HG02943 (cell line): ENCODE measurements around the gene SSR4.

ENCODE experiments used
- ATAC-seq: cut with Tn5 transposase; IDR thresholded peaks from one replicate; pipeline ENCODE4 v1.9.1; 2021; ENCODE audit warnings: mild to moderate bottlenecking, low read depth, moderate library complexity; ENCODE audit not compliant: unreplicated experiment

Gene SSR4

DNA sequence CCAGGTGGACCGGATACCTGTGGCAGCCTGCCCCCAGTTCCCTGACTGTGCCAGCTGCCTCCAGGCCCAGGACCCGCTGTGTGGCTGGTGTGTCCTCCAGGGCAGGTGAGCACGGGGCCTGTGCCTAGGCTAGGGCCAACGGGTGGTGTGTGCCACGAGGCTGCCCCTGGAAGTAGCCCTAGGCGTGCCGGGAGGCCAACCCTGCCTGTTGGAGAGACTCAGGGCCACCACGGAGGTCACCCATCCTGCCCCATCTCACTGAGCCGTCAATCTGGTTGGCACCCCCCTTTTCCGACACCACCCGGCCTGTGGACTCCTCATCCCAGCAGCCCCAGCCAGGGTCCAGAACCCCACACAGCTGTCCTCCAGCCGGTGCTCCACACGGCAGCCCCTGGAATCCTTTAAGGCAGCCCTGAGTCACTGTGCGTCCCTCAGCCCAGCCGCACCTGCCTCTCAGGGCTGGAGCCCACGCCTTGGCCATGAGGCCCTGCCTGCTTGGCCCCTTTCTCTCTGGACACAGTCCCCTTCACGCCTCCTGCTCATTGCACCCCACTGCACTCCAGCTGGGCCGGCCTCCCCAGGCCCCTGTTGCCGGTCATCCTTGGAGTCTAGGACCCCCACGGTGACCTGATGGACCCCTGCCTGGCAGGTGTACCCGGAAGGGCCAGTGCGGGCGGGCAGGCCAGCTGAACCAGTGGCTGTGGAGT lies 25.2 kb upstream of the SSR4 start:
- no peak for ATAC-seq

- ATAC-seq = no peak
Observed at GRCh38 chrX:153769865-153770600, 24.4 kb upstream of the SSR4 start.

- ATAC-seq = no peak
Observed at GRCh38 chrX:153770601-153771414, 23.7 kb upstream of the SSR4 start.

GRCh38 chrX:153771415-153772315 lies 22.8 kb upstream of the SSR4 start:
- no peak for ATAC-seq

DNA sequence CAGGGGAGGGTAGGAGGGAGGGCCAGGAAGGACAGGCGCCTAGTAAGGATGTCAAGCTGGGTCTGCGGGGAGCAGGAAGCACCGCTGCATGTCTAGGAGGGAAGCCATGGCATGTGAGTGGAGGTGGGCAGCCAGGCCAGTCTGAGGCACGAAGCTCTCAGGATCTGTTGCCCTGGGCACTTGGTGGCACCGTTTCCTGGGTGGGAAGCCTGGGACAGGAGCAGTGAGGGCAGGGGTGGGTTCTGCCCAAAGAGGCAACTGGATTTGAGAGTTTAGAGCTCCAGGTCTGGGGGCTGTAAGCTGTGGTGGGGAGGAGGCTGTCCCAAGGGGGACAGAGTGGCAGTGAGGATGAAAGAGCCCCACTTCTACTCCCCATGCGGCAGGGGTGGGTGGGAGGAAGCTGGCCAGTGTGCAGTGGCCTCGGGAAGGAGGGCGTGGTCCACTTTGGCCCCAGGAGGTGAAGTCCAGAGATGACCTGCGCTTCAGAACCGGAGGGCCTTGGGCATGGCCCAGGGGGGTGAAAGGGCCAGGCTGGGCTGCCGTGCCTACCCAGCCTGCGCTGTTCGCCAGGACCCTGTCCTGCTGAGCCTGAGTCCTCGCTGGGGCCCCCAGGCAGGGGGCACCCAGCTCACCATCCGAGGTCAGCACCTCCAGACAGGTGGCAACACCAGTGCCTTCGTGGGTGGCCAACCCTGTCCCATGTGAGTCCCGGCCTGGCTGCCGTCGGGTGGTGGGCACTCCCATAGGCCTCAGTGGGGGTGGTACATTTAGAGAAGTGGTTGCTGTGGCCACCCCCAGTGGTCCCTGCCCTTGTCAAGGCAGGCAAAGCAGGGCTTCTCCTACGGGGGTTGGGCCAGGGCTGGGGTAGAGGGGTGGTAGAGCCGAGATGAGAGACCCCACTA lies 21.9 kb upstream of the SSR4 start:
- ATAC-seq = no peak

GRCh38 chrX:153773218-153773611 lies 21.3 kb upstream of the SSR4 start:
- ATAC-seq = no peak

DNA sequence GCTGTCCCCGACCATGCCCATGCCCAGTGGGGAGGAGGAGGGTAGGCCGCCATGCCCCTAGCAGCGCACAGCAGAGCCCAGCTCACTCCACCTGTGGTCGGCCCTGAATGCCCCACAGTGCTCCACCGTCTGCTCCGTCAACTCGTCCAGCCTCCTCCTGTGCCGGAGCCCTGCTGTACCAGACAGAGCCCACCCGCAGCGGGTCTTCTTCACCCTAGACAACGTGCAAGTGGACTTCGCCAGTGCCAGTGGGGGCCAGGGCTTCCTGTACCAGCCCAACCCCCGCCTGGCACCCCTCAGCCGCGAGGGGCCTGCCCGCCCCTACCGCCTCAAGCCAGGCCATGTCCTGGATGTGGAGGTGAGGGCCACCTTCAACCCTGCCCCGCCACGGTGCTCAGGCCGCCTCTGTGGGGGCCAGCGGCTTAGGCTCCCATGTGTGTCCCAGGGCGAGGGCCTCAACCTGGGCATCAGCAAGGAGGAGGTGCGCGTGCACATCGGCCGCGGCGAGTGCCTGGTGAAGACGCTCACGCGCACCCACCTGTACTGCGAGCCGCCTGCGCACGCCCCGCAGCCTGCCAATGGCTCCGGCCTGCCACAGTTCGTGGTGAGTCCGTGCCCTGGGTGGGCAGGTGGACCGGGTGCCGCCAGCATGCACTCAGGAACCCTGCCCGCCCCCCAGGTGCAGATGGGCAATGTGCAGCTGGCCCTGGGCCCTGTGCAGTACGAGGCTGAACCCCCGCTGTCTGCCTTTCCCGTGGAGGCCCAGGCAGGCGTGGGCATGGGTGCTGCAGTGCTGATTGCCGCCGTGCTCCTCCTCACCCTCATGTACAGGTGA lies 20.5 kb upstream of the SSR4 start:
- ATAC-seq = no peak

GRCh38 chrX:153774576-153775292 lies 19.7 kb upstream of the SSR4 start:
- ATAC-seq = no peak

GRCh38 chrX:153775293-153776119 lies 19.0 kb upstream of the SSR4 start:
- no peak for ATAC-seq

DNA sequence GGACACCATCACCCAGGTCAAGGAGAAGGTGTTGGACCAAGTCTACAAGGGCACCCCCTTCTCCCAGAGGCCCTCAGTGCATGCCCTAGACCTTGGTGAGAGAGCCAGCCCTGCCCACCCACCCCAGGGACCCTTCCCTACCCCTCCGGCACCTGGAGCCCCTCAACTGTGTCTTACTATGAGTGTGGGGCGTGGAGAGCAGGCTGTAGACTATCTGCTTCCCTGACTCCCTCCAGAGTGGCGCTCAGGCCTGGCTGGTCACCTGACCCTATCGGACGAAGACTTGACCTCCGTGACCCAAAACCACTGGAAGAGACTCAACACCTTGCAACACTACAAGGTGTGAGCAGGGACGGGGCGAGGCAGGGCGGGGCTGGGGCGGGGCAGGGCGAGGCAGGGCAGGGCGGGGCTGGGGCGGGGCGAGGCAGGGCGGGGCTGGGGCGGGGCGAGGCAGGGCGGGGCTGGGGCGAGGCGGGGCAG lies 18.3 kb upstream of the SSR4 start:
- ATAC-seq = no peak

DNA sequence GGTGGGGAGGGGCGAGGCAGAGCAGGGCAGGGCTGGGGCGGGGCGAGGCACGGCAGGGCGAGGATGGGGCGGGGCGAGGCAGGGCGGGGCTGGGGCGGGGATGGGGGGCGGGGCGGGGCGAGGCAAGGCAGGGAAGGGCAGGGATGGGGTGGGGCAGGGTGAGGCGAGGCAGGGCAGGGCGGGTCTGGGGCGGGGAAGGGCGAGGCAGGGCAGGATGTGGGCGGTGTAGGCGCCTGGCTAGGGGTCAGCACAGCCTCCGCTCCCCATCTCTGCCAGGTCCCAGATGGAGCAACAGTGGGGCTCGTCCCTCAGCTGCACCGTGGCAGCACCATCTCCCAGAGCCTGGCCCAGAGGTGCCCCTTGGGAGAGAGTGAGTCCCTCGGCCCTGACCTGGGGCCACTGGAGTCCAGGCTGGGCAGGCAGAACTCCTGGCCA lies 17.8 kb upstream of the SSR4 start:
- ATAC-seq = no peak

- no peak for ATAC-seq
Observed at GRCh38 chrX:153777261-153778090, 17.0 kb upstream of the SSR4 start.

DNA sequence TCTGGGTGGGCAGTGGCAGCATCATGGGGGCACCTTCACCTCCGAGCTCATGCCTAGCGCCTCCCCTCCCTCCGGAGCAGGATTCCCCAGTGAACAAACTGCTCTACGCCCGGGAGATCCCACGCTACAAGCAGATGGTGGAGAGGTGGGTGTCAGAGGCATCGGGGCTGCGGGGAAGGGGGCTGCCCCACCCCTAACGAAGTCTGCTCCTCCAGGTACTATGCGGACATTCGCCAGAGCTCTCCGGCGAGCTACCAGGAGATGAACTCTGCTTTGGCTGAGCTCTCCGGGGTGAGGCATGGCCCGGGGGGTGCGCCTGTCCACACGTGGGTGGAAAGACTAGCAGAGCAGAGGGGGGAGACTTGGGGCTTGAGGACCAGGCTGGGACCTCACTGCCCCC lies 16.3 kb upstream of the SSR4 start:
- no peak for ATAC-seq

GRCh38 chrX:153778684-153779101 lies 15.8 kb upstream of the SSR4 start:
- no peak for ATAC-seq

DNA sequence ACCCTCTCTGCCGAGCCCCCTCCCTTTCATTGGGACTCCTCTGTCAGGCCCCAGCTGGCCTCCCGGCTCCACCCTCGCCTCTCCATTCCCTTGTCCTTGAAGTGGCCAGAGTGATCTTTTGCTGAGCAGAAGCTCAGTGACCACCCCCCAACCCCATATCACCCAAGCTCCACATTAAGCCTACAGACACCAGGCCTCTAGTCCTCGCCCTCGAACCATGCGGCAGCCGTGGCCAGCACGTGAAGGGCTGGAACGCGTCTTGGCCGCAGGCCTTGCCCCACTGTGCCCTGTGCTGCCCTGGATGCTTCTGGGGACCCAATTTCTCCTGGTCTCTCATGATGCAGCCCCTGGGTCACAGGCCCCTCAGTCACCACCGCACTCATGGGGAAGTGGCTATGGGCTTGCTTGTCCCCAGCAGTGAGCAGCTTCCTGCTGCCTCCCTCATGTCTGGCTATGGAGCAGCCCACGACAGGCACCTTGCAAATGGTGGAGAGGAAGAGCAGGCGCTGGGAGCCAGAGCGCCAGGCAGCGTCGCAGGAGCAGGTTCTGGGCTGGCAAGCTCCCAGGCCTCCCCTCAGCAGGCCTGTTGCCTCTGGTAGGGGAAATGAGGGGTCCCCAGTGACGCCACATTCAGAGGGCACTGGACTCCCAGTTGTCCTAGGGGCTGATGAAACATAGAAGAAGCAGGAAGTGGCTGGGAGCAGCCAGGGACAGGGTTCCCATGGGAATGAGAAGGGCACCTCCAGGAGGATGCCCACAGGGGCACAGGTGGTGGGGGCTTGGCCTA lies 14.4 kb upstream of the SSR4 start:
- no peak for ATAC-seq
